H1 (cell line): ENCODE data around the gene ETS1. TPM values are rescaled to one million over a fixed set of nuclear protein-coding genes. Genes with fewer than 3 reads are reported as not detected.

Experiments used
- CTCF ChIA-PET: fragments of 300-600 bp; sonication (Branson Sonifier 250); formaldehyde crosslinking; loops from one replicate; lab custom pipeline; 2021; ENCODE audit not compliant: partially characterized antibody; lab: Charles Lee
- POLR2A ChIA-PET: fragments of 300-600 bp; sonication (Branson Sonifier 250); formaldehyde crosslinking; loops from one replicate; lab custom pipeline; 2021; ENCODE audit warnings: inconsistent platforms; ENCODE audit not compliant: partially characterized antibody; lab: Charles Lee
- DNase-seq, 2 experiments: peaks; one replicate each; pipeline versions ENCODE4 v3.0.0 to v3.0.0-alpha.2; 2010 to 2022; ENCODE audit warnings: low spot score in 2 of 2, low read depth in 1 of 2, mixed read lengths in 1 of 2
- FAIRE-seq: peaks from 2 replicates; lab custom pipeline; 2011; peaks lifted over from hg19 to GRCh38; lab: Jason Lieb, UNC
- H2AFZ ChIP-seq: 2 replicates; pipeline ENCODE4 v1.8.1; 2012; ENCODE audit warnings: low read length, inconsistent platforms
- H2AK5ac ChIP-seq: 2 replicates; pipeline ENCODE4 v1.6.1; 2013; ENCODE audit warnings: low read depth, low read length
- H2BK120ac ChIP-seq: replicated peaks from 2 replicates; pipeline ENCODE3; 2013; ENCODE audit warnings: low read depth, low read length, inconsistent platforms
- H2BK12ac ChIP-seq: 2 replicates; pipeline ENCODE4 v1.6.1; 2013; ENCODE audit warnings: low read depth, low read length
- H2BK15ac ChIP-seq: 2 replicates; pipeline ENCODE4 v1.6.1; 2013; ENCODE audit warnings: low read length
- H2BK20ac ChIP-seq: 2 replicates; pipeline ENCODE4 v1.6.1; 2013; ENCODE audit warnings: low read length
- H2BK5ac ChIP-seq: 2 replicates; pipeline ENCODE4 v1.6.1; 2013; ENCODE audit warnings: low read depth, low read length
- H3K14ac ChIP-seq: 2 replicates; pipeline ENCODE4 v1.6.1; 2013; ENCODE audit warnings: inconsistent platforms; ENCODE audit not compliant: insufficient read length
- H3K18ac ChIP-seq: 2 replicates; pipeline ENCODE4 v1.6.1; 2013; ENCODE audit warnings: low read length; ENCODE audit errors: extremely low read depth
- H3K23ac ChIP-seq: 2 replicates; pipeline ENCODE4 v1.6.1; 2013; ENCODE audit warnings: inconsistent platforms; ENCODE audit not compliant: insufficient read length
- H3K23me2 ChIP-seq: 2 replicates; pipeline ENCODE4 v1.6.1; 2013; ENCODE audit warnings: low read depth, low read length
- H3K27ac ChIP-seq: 2 replicates; pipeline ENCODE4 v1.6.1; 2011; ENCODE audit warnings: low read depth, low read length, inconsistent platforms
- H3K27me3 ChIP-seq, 4 experiments: replicated peaks in 1 of 4; 1 replicate in 1 of 4; 2 replicates in 3 of 4; pipeline versions ENCODE4 v1.6.1 to v1.8.1; 2011 to 2013; ENCODE audit warnings: low read length in 3 of 4, mild to moderate bottlenecking in 3 of 4, inconsistent platforms in 2 of 4, mixed read lengths in 2 of 4, moderate library complexity in 1 of 4; ENCODE audit not compliant: control insufficient read depth in 3 of 4, insufficient read depth in 3 of 4; ENCODE audit errors: extremely low read depth in 1 of 4
- H3K36me3 ChIP-seq, 4 experiments: 2 replicates each; pipeline versions ENCODE4 v1.6.1 to v1.8.1; 2011 to 2013; ENCODE audit warnings: mild to moderate bottlenecking in 4 of 4, low read length in 3 of 4, moderate library complexity in 2 of 4, control low read depth in 1 of 4, inconsistent platforms in 1 of 4; ENCODE audit not compliant: insufficient read depth in 4 of 4, control insufficient read depth in 2 of 4
- H3K4ac ChIP-seq: replicated peaks from 2 replicates; pipeline ENCODE3; 2013; ENCODE audit warnings: low read length, low read depth, mixed read lengths, inconsistent platforms; ENCODE audit not compliant: insufficient read length
- H3K4me1 ChIP-seq, 4 experiments: replicated peaks in 1 of 4; 1 replicate in 1 of 4; 2 replicates in 3 of 4; pipeline versions ENCODE4 v1.6.1 to v1.8.1; 2011 to 2013; ENCODE audit warnings: low read length in 3 of 4, inconsistent platforms in 2 of 4, mixed read lengths in 1 of 4; ENCODE audit not compliant: insufficient read depth in 4 of 4, control insufficient read depth in 3 of 4
- H3K4me2 ChIP-seq, 2 experiments: 2 replicates each; pipeline versions ENCODE4 v1.6.1 to v1.8.1; 2011 to 2013; ENCODE audit warnings: low read depth in 2 of 2, low read length in 2 of 2, control low read depth in 1 of 2, inconsistent platforms in 1 of 2, mild to moderate bottlenecking in 1 of 2; ENCODE audit not compliant: insufficient read depth in 1 of 2
- H3K4me3 ChIP-seq, 4 experiments: fragments of 200-600, 300-600 bp in 1 of 4; sonication (generic), shearing (Covaris generic), sonication (Bioruptor Twin) in 1 of 4; 2 replicates each; pipeline versions ENCODE4 v1.5.1 to v1.8.1; 2011 to 2016; ENCODE audit warnings: low read length in 4 of 4, low read depth in 3 of 4, control low read depth in 2 of 4, inconsistent platforms in 2 of 4, mild to moderate bottlenecking in 2 of 4, mixed read lengths in 1 of 4, moderate library complexity in 1 of 4; ENCODE audit not compliant: insufficient read depth in 2 of 4; ENCODE audit errors: extremely low read depth in 1 of 4
- H3K56ac ChIP-seq: replicated peaks from 2 replicates; pipeline ENCODE3; 2013; ENCODE audit warnings: low read depth, mild to moderate bottlenecking, mixed read lengths, low read length, inconsistent platforms; ENCODE audit not compliant: insufficient read length
- H3K79me1 ChIP-seq: 2 replicates; pipeline ENCODE4 v1.6.1; 2013; ENCODE audit warnings: low read depth, low read length, control low read depth
- H3K79me2 ChIP-seq, 2 experiments: 2 replicates each; pipeline versions ENCODE4 v1.6.1 to v1.8.1; 2012 to 2013; ENCODE audit warnings: low read length in 2 of 2, mild to moderate bottlenecking in 2 of 2, inconsistent platforms in 1 of 2; ENCODE audit not compliant: insufficient read depth in 2 of 2, control insufficient read depth in 1 of 2
- H3K9ac ChIP-seq, 4 experiments: replicated peaks in 1 of 4; 1 replicate in 1 of 4; 2 replicates in 3 of 4; pipeline versions ENCODE4 v1.6.1 to v1.8.1; 2011 to 2013; ENCODE audit warnings: low read depth in 3 of 4, low read length in 3 of 4, control low read depth in 2 of 4, mild to moderate bottlenecking in 2 of 4, moderate library complexity in 2 of 4, inconsistent platforms in 1 of 4; ENCODE audit errors: extremely low read depth in 1 of 4
- H3K9me3 ChIP-seq, 2 experiments: 2 replicates each; pipeline versions ENCODE4 v1.6.1 to v1.8.1; 2012 to 2013; ENCODE audit warnings: mild to moderate bottlenecking in 2 of 2, moderate library complexity in 2 of 2, control low read depth in 1 of 2, inconsistent platforms in 1 of 2, low read depth in 1 of 2, low read length in 1 of 2, mixed read lengths in 1 of 2; ENCODE audit not compliant: insufficient read depth in 2 of 2
- H4K20me1 ChIP-seq, 2 experiments: replicated peaks in 1 of 2; 2 replicates each; pipeline versions ENCODE3 to v1.8.1; 2011 to 2013; ENCODE audit warnings: inconsistent platforms in 2 of 2, low read length in 2 of 2, mild to moderate bottlenecking in 1 of 2; ENCODE audit not compliant: insufficient read depth in 2 of 2, control insufficient read depth in 1 of 2
- H4K5ac ChIP-seq: 2 replicates; pipeline ENCODE4 v1.6.1; 2013; ENCODE audit warnings: low read length, low read depth, mixed read lengths, inconsistent platforms; ENCODE audit not compliant: insufficient read length
- H4K8ac ChIP-seq: 2 replicates; pipeline ENCODE4 v1.8.0; 2013; ENCODE audit warnings: mild to moderate bottlenecking, moderate library complexity, low read length, inconsistent platforms; ENCODE audit not compliant: insufficient read depth; ENCODE audit errors: extremely low read depth
- H4K91ac ChIP-seq: replicated peaks from 2 replicates; pipeline ENCODE3; 2013; ENCODE audit warnings: low read length, mixed read lengths, inconsistent platforms; ENCODE audit not compliant: insufficient read length
- CBX5 ChIP-seq: fragments of 300-800, 300-1000 bp; sonication (generic); IDR thresholded peaks from 2 replicates; pipeline ENCODE4 v1.7.1; 2016; ENCODE audit warnings: antibody characterized with exemption, low read length, low read depth
- EGR1 ChIP-seq: IDR thresholded peaks from 2 replicates; pipeline ENCODE4 v1.6.1; 2011; ENCODE audit warnings: low read depth, low read length, borderline replicate concordance
- KDM1A ChIP-seq: fragments of 200-600, 300-600 bp; sonication (generic); IDR thresholded peaks from 2 replicates; pipeline ENCODE4 v1.7.1; 2016; ENCODE audit warnings: mild to moderate bottlenecking, low read length, borderline replicate concordance
- POLR2A ChIP-seq, 2 experiments: IDR thresholded peaks; 1 replicate in 1 of 2; 2 replicates in 1 of 2; pipeline ENCODE4 v1.6.1; 2011; ENCODE audit warnings: low read depth in 2 of 2, low read length in 2 of 2, mild to moderate bottlenecking in 2 of 2; ENCODE audit errors: control extremely low read depth in 1 of 2
- RAD21 ChIP-seq, 2 experiments: IDR thresholded peaks in 1 of 2; conservative IDR thresholded peaks in 1 of 2; 2 replicates each; pipeline ENCODE4 v1.6.1; 2011; ENCODE audit warnings: low read depth in 2 of 2, low read length in 2 of 2, improper control_type of control experiment in 1 of 2, inconsistent platforms in 1 of 2, mild to moderate bottlenecking in 1 of 2, moderate library complexity in 1 of 2
- SAP30 ChIP-seq: fragments of 300-600 bp; sonication (generic); IDR thresholded peaks from 2 replicates; pipeline ENCODE4 v1.7.1; 2012; ENCODE audit warnings: low read length, moderate library complexity, mild to moderate bottlenecking, inconsistent platforms; ENCODE audit not compliant: insufficient read depth, insufficient replicate concordance
- SP4 ChIP-seq: IDR thresholded peaks from 2 replicates; pipeline ENCODE4 v1.6.1; 2012; ENCODE audit warnings: low read length, inconsistent platforms
- TCF12 ChIP-seq: IDR thresholded peaks from 2 replicates; pipeline ENCODE4 v1.6.1; 2011; ENCODE audit warnings: low read depth, mild to moderate bottlenecking, low read length
- YY1 ChIP-seq: IDR thresholded peaks from 2 replicates; pipeline ENCODE4 v1.6.1; 2011; ENCODE audit warnings: low read depth, mild to moderate bottlenecking, low read length
- WGBS, 2 experiments: shearing (Covaris generic) in 1 of 2; methylation state at CpG; one replicate each; pipeline versions ENCODE4 v1.1.6 to v1.1.7; 2013 to 2015; ENCODE audit warnings: low lambda C conversion rate in 2 of 2, mixed read lengths in 2 of 2, inconsistent platforms in 1 of 2, low coverage in 1 of 2, missing lambda C conversion rate in 1 of 2; ENCODE audit not compliant: insufficient replicate concordance in 2 of 2, insufficient coverage in 1 of 2, insufficient read length in 1 of 2; ENCODE audit errors: extremely low coverage in 1 of 2, missing lambda C conversion rate in 1 of 2; 5-methylcytosine and 5-hydroxymethylcytosine counted together
- polyA plus RNA-seq, 7 experiments: library from polyadenylated mRNA; depleted of rRNA in 3 of 7; stranded (reverse) in 5 of 7; unstranded in 2 of 7; fragments of >200 nt in 5 of 7; fragments of 200-250 nt in 2 of 7; gene quantifications; 1 replicate in 5 of 7; 2 replicates in 1 of 7; 4 replicates in 1 of 7; pipeline versions ENCODE4 v1.2.1 to v1.2.3, GENCODE V29; 2011 to 2013; ENCODE audit warnings: missing spikeins in 2 of 7, mixed read lengths in 2 of 7
- total RNA-seq: library from RNA; stranded (reverse); fragmentation: NEBNext Ultra II Directional; extraction: Animal tissue kit (Norgen Biotek cat#: 25700); gene quantifications from 2 replicates; pipeline ENCODE4 v1.2.1, GENCODE V29; 2021
- TF ChIP-seq, protein P1 (sequence below), 3 experiments: IDR thresholded peaks; 1 replicate in 2 of 3; 2 replicates in 1 of 3; pipeline versions ENCODE4 v1.5.1 to v1.6.1; 2011; ENCODE audit warnings: low read length in 3 of 3, mild to moderate bottlenecking in 3 of 3, inconsistent platforms in 2 of 3, low read depth in 1 of 3, moderate library complexity in 1 of 3; ENCODE audit not compliant: insufficient read depth in 1 of 3; ENCODE audit errors: control extremely low read depth in 1 of 3

The ETS1 gene
- total and polyA plus RNA-seq, 2 of the 8 experiments (the other 6 are each of a cell fraction or from before 2014, with no cell fraction given) = 10.0 to 35.3 TPM

DNA sequence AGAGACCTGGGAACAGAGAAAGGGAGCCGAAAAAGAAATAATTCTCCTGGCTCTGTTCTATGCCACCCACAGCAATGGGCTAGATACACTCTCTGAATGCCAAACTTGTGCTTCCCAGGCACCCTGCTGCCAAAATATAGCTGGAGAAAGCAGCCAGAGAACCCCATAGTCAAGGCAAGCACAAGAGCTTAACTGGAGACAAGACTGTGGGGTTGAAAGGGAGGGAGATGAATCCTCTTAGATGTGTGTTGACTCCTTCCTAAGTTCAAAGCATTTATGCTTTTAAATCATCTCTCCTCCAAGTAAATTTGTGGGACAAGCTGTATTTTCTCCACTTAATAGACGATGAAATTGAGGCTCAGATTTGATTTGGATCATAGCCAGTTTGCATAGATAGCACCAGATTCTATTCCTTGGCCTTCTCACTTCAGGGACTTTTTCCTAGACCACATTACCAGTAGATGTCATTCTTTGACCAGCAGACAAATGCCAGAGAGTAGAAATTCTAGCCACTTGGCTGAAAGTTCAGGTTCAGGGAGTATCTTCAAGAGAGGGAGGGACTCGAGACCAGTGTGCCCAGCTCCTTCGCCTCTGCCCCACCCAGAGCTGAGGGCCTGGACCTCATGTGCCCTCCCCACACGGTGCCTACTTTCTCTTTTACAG, 16.5 kb upstream of the ETS1 start:
- Histone ChIP-seq H2BK12ac (no peak overlapping the region), H4K20me1 (no peaks in the 10 kb centered on the region), H3K4me2 (no peak overlapping the region), H2BK15ac (no peak overlapping the region), H3K18ac (no peak overlapping the region), H3K4me1 (peaks cover 0 to 4% (median under 1%) of the 10 kb centered on the region in 4 experiments; a peak in 4 of 7 replicates), H2AFZ (no peak overlapping the region), H2BK5ac (no peak overlapping the region), H3K23me2 (no peaks in the 10 kb centered on the region), H3K79me2 (no peaks in the 10 kb centered on the region), H3K27ac (no peak overlapping the region), H3K56ac (no peak overlapping the region), H3K23ac (no peak overlapping the region), H2BK20ac (no peak overlapping the region), H4K5ac (no peak overlapping the region), H4K8ac (no peak overlapping the region), H3K9ac (no peak overlapping the region), H3K36me3 (no peaks in the 10 kb centered on the region), H3K27me3 (no peaks in the 10 kb centered on the region), H2BK120ac (no peak overlapping the region), H3K14ac (no peak overlapping the region), H3K79me1 (no peaks in the 10 kb centered on the region), H2AK5ac (no peak overlapping the region), H3K4ac (no peak overlapping the region), H3K4me3 (no peak overlapping the region), H3K9me3 (no peaks in the 10 kb centered on the region), H4K91ac (no peak overlapping the region)
- ChIA-PET CTCF (interaction anchor here (0.6 to 22.9 kb wide), 10 partner anchors 9 to 775 kb away, joined by 3 to 319 read pairs (median 3); no protein-coding TSS in a partner anchor), POLR2A (interaction anchor here (1.0 to 3.6 kb wide), 3 partner anchors 13 to 17 kb away, joined by 3 to 10 read pairs (median 4); partner anchors contain the start of gene ETS1)
- DNase-seq (no peak), FAIRE-seq (no peak)
- WGBS, 2 experiments = 88% methylated on average over 5 of the region's 5 CpGs; no CpG with 5 or more reads in 1 of the 2 experiments
- TF ChIP-seq, protein P1, sequence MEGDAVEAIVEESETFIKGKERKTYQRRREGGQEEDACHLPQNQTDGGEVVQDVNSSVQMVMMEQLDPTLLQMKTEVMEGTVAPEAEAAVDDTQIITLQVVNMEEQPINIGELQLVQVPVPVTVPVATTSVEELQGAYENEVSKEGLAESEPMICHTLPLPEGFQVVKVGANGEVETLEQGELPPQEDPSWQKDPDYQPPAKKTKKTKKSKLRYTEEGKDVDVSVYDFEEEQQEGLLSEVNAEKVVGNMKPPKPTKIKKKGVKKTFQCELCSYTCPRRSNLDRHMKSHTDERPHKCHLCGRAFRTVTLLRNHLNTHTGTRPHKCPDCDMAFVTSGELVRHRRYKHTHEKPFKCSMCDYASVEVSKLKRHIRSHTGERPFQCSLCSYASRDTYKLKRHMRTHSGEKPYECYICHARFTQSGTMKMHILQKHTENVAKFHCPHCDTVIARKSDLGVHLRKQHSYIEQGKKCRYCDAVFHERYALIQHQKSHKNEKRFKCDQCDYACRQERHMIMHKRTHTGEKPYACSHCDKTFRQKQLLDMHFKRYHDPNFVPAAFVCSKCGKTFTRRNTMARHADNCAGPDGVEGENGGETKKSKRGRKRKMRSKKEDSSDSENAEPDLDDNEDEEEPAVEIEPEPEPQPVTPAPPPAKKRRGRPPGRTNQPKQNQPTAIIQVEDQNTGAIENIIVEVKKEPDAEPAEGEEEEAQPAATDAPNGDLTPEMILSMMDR (IDR thresholded peaks at IDR 0.05; ENCODE audit: control extremely low read depth in 1 of 3, insufficient read depth in 1 of 3, low read depth in 1 of 3, low read length in 3 of 3) = peak in 2 of 3 experiments; percentile 3 to 19; a peak in 2 of 4 replicates
- TF ChIP-seq EGR1 (no peak), SAP30 (no peak), RAD21 (IDR thresholded peaks at IDR 0.05 in 1 of 2, conservative IDR thresholded peaks at IDR 0.05 in 1 of 2; ENCODE audit: low read depth in 2 of 2, low read length in 2 of 2) (peak; percentile 55 to 64), YY1 (no peak), CBX5 (no peak), SP4 (no peak), POLR2A (IDR thresholded peaks at IDR 0.05; ENCODE audit: control extremely low read depth in 1 of 2, low read depth in 2 of 2, low read length in 2 of 2) (no peak), KDM1A (no peak), TCF12 (no peak)
